Measurements from ENCODE around the gene AMPD3. TPM values are rescaled to one million over a fixed set of nuclear protein-coding genes. Genes with fewer than 3 reads are reported as not detected.

The AMPD3 gene
- 19.7 TPM for total RNA-seq
- 10 to 100 TPM in 1 of 4 donors, 1 to 10 TPM in 3; 6.4 to 11.9 (median 7.3) TPM for polyA plus RNA-seq

DNA sequence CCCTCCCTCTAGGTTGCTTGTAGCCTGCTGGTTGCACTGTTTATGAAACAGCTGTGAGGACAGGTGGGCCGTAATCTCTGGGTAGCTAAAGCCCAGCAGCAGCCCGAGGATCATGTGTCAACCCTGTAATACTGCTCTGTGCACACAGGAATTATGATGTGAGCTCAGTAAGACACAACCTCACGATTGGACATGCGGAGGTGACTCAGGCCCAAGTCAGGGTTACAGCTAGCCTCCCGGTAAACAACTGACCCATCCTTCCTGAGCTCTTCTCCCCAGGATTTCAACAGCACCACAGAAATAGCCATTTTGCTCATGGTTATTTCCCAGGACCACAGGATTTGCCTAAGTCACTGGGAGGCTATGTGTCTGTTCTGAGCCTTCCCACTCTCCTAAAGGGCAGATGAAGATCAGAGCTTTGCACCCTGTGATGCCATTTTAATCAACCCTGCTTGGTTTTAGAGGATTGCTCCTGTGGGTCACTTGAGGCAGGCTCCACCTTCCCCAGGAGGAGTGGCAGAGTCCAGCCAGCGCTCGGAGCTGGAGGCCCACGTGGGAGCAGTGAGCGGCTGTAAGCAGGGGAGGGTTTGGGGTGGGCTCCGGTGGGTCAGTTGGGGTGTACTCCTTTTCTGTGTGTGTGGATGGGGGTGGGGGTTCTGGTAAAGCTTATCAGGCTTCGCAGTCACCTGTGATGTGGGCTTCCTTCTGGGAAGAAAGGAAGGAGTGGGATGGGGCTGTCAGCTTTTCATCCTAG, at the start of gene AMPD3:
TSS of gene AMPD3 (plus strand) at position 387 of the 754 bp plus-strand sequence. CDS start 6,256 bp downstream, outside the sequence.
- peaks cover 6% of the 10 kb centered on the region for H3K27me3 Mint-ChIP-seq
- ATAC-seq (ENCODE audit: low read depth in 2 of 2): no peak
- H3K36me3 Mint-ChIP-seq: no peaks in the 10 kb centered on the region

DNA sequence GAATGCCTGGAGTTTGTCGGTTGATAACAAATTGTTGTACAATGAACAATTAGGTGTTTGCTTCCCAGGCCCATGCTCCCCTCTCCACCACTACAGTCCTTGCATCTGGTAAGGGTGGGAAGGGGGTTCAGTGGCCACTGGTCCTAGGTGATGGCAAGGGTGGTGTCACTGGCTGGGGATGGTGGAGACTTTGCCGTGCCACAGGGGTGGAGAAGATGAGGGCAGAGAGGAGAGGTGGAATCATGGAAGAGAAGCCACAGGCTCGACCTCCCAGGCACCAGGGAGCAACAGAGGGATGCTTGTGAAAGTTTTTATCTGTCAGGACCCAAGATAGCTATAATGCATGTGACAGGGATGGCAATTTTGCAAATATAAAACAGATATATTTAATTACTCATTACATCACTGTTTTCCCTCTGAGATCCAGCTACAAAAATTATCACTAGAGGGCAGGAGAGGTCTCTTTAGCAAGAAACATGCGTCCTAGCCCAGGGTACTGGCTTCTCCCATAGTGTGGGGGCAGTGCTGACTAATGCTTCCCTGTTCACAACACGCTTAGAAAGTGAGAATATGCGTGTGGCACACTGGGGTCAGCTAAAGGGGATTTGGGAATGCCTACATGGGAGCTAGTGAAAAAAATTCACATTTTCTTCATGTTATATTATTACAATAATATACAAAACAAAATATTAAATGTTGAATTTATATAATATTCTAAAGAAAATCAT, 49.0 kb upstream of the AMPD3 start:
- Histone ChIP-seq H3K4me1 (ENCODE audit: control insufficient read depth, insufficient read depth, low read length, poor library complexity, severe bottlenecking) (peaks cover 12% of the 10 kb centered on the region), H3K36me3 (ENCODE audit: control insufficient read depth, insufficient read depth, low read length) (no peaks in the 10 kb centered on the region), H3K27me3 (ENCODE audit: control insufficient read depth, insufficient read depth, low read length) (no peaks in the 10 kb centered on the region), H3K9me3 (ENCODE audit: control insufficient read depth in 2 of 2, low read length in 2 of 2) (no peaks in the 10 kb centered on the region), H3K27ac (ENCODE audit: insufficient read depth, low read length, poor library complexity, severe bottlenecking) (no peak overlapping the region), H3K4me3 (ENCODE audit: low read depth, low read length) (no peak overlapping the region)
- peaks cover 5% of the 10 kb centered on the region for H3K27me3 Mint-ChIP-seq
- H3K27ac Mint-ChIP-seq: no peak overlapping the region
- ATAC-seq (ENCODE audit: low read depth in 2 of 2): peak; percentile 70 to 72
- DNase-seq: peak; percentile 14 to 67 (median 47)
- H3K36me3 Mint-ChIP-seq: no peaks in the 10 kb centered on the region
- H3K4me1 Mint-ChIP-seq: peaks cover 0 to 17% (median 9%) of the 10 kb centered on the region in 4 donors
- no peak overlapping the region for H3K4me3 Mint-ChIP-seq
- H3K9me3 Mint-ChIP-seq: no peaks in the 10 kb centered on the region

More for the DNA sequence above, at the start of gene AMPD3:
- peaks cover 14 to 84% (median 66%) of the 10 kb centered on the region in 4 donors for H3K4me1 Mint-ChIP-seq
- DNase-seq: no peak
- H3K9me3 ChIP-seq (ENCODE audit: control insufficient read depth in 2 of 2, low read length in 2 of 2): no peaks in the 10 kb centered on the region
- peak within 1 kb of the TSS; percentile 89 to 96 (median 90) for H3K4me3 Mint-ChIP-seq
- H3K27me3 ChIP-seq (ENCODE audit: control insufficient read depth, insufficient read depth, low read length): no peaks in the 10 kb centered on the region
- H3K27ac ChIP-seq (ENCODE audit: insufficient read depth, low read length, poor library complexity, severe bottlenecking): peak within 1 kb of the TSS; percentile 74
- H3K36me3 ChIP-seq (ENCODE audit: control insufficient read depth, insufficient read depth, low read length): no peaks in the 10 kb centered on the region
- H3K9me3 Mint-ChIP-seq: no peaks in the 10 kb centered on the region
- peaks cover 70% of the 10 kb centered on the region for H3K4me1 ChIP-seq (ENCODE audit: control insufficient read depth, insufficient read depth, low read length, poor library complexity, severe bottlenecking)
- peak within 1 kb of the TSS; percentile 92 to 98 (median 98) for H3K27ac Mint-ChIP-seq
- peak within 1 kb of the TSS; percentile 77 for H3K4me3 ChIP-seq (ENCODE audit: low read depth, low read length)

DNA sequence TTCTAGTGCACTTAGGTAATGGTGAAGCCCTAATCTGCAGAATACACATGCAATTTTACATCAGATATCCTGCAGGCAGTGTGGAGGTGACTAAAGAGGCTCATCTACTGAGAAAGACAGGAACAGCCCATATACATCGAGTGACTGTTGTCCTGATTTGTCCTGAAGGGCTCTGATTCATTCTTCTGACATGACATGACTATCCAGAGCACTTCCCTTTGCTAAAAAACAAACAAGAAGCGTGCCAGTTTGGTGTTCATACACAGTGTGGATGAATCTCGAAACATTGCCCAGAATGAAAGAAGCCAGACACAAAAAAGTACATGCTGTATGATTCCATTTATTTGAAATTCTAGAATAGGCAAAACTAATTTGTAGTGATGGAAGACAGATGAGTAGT, 48.0 kb upstream of the AMPD3 start:
- peaks cover 5% of the 10 kb centered on the region for H3K27me3 Mint-ChIP-seq
- H3K4me1 ChIP-seq (ENCODE audit: control insufficient read depth, insufficient read depth, low read length, poor library complexity, severe bottlenecking): peaks cover 12% of the 10 kb centered on the region
- H3K4me3 Mint-ChIP-seq: no peak overlapping the region
- no peaks in the 10 kb centered on the region for H3K9me3 Mint-ChIP-seq
- H3K4me1 Mint-ChIP-seq: peaks cover 0 to 17% (median 9%) of the 10 kb centered on the region in 4 donors
- H3K36me3 ChIP-seq (ENCODE audit: control insufficient read depth, insufficient read depth, low read length): no peaks in the 10 kb centered on the region
- ATAC-seq (ENCODE audit: low read depth in 2 of 2): no peak
- DNase-seq: no peak
- H3K27ac ChIP-seq (ENCODE audit: insufficient read depth, low read length, poor library complexity, severe bottlenecking): no peak overlapping the region
- no peak overlapping the region for H3K27ac Mint-ChIP-seq
- H3K9me3 ChIP-seq (ENCODE audit: control insufficient read depth in 2 of 2, low read length in 2 of 2): no peaks in the 10 kb centered on the region
- no peak overlapping the region for H3K4me3 ChIP-seq (ENCODE audit: low read depth, low read length)
- H3K27me3 ChIP-seq (ENCODE audit: control insufficient read depth, insufficient read depth, low read length): no peaks in the 10 kb centered on the region
- no peaks in the 10 kb centered on the region for H3K36me3 Mint-ChIP-seq

DNA sequence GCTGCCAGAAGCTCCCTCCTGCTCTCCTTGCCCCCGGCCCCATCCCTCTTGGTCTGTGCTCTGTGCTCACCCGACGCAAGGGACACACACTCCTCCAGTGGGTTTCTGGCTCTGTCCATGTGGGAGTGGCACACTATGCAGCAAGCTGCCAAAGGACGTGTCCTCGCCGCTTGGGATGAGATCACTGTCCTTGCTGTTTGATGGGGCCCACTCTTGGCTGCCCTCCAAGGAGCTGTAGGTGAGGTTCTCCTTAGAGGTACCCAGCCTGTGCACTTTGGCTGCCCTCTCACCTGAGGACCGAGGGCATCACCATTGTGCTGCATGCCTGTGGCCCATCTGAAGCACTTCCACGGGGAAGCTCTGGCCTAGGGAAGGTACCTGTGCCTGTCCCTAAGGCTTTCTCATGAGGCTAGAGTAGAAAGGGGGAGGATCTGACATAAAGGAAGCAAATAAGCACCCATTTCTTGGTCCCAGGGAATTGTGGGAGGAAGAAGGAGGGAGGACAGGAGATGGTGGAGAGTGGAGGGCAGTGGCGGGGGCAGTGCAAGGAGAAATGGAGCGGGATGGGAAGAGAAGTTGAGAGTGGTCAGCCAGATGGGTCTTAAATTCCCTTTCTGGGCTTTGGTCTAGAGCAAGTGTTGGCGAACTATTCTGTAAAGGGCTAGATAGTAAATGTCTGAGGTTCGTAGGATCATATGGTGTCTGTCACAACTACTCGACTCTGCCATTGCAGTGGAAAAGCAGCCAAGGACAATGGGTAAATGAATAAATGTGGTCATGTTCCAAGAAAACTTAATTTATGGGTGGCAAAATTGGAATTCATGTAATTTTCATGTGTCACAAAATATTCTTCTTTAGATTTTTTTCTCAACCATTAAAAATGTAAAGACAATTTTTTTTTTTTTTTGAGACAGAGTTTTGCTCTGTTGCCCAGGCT, 47.0 kb upstream of the AMPD3 start:
- Mint-ChIP-seq H3K9me3 (no peaks in the 10 kb centered on the region), H3K27ac (peak overlapping the region in 2 of 3 donors; percentile 31 to 82), H3K36me3 (no peaks in the 10 kb centered on the region), H3K4me1 (peaks cover 0 to 17% (median 9%) of the 10 kb centered on the region in 4 donors), H3K4me3 (no peak overlapping the region), H3K27me3 (peaks cover 5% of the 10 kb centered on the region)
- H3K27ac ChIP-seq (ENCODE audit: insufficient read depth, low read length, poor library complexity, severe bottlenecking): no peak overlapping the region
- no peaks in the 10 kb centered on the region for H3K36me3 ChIP-seq (ENCODE audit: control insufficient read depth, insufficient read depth, low read length)
- no peaks in the 10 kb centered on the region for H3K9me3 ChIP-seq (ENCODE audit: control insufficient read depth in 2 of 2, low read length in 2 of 2)
- H3K27me3 ChIP-seq (ENCODE audit: control insufficient read depth, insufficient read depth, low read length): no peaks in the 10 kb centered on the region
- no peak for ATAC-seq (ENCODE audit: low read depth in 2 of 2)
- peaks cover 12% of the 10 kb centered on the region for H3K4me1 ChIP-seq (ENCODE audit: control insufficient read depth, insufficient read depth, low read length, poor library complexity, severe bottlenecking)
- no peak for DNase-seq
- H3K4me3 ChIP-seq (ENCODE audit: low read depth, low read length): no peak overlapping the region

DNA sequence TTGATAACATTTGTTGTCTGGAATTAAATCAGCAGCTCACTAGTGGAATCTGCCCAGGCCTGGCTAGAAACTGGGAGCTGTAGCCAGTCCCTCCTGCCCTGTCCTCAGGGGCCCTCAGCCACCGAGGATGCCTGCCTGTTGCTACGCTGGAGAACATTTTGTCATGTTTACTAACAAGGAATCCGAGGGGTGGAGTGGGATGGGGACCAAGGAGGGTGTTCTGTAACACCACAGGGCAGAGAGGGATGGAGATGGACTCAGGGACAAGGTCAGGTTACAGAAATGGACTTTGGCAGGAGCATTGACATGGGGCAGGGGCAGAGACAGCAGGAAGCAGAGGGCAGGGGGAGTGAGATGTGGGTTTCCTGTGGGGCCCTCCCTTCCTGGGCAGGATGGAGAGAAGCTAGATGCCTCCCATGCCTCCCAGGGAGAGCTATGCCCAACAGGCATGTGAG, 45.8 kb upstream of the AMPD3 start:
- H3K27me3 ChIP-seq (ENCODE audit: control insufficient read depth, insufficient read depth, low read length): no peaks in the 10 kb centered on the region
- no peaks in the 10 kb centered on the region for H3K36me3 Mint-ChIP-seq
- H3K9me3 Mint-ChIP-seq: no peaks in the 10 kb centered on the region
- no peak overlapping the region for H3K27ac ChIP-seq (ENCODE audit: insufficient read depth, low read length, poor library complexity, severe bottlenecking)
- peaks cover 12% of the 10 kb centered on the region for H3K4me1 ChIP-seq (ENCODE audit: control insufficient read depth, insufficient read depth, low read length, poor library complexity, severe bottlenecking)
- peaks cover 5% of the 10 kb centered on the region for H3K27me3 Mint-ChIP-seq
- no peak overlapping the region for H3K4me3 ChIP-seq (ENCODE audit: low read depth, low read length)
- DNase-seq (peak in 1 of 3 donors; percentile 50), ATAC-seq (ENCODE audit: low read depth in 2 of 2) (no peak)
- H3K27ac Mint-ChIP-seq: peak overlapping the region in 2 of 3 donors; percentile 67 to 82
- peaks cover 0 to 23% (median 13%) of the 10 kb centered on the region in 4 donors for H3K4me1 Mint-ChIP-seq
- H3K36me3 ChIP-seq (ENCODE audit: control insufficient read depth, insufficient read depth, low read length): no peaks in the 10 kb centered on the region
- H3K4me3 Mint-ChIP-seq: peak overlapping the region in 1 of 4 donors; percentile 29
- no peaks in the 10 kb centered on the region for H3K9me3 ChIP-seq (ENCODE audit: control insufficient read depth in 2 of 2, low read length in 2 of 2)

DNA sequence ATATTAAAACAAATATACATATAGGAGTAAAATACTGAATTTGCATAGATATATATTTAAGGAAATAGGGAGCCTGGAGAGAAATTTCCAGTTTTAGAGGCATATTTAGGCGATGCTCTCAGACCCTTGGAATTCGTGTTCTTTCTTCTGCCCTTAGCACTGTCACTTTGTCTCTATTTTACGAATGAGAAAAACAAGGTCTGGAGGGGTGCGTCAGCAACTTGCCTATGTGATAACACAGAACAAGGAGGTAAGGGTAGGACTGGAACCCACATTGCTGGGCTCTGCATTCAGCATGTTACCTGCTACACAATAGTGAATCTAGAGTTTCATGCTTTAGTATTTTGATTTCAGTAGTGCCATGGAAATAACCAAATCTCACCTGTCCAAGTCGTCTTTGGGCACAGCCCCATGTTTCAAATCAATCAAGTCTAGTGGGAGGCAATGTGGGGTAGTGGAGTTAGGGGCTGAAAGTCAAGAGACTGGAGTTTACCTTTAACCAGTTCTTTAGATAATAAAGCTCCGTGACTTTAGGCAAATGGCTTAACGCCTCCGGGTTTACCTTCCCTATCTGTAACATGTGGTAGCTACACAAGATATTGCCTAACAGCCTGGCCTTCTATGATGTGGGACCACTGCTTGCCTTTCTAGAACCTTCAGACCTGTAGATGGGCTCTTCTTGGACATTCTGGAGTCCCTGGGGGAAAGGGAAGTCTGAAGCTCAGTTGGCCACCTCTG, 44.8 kb upstream of the AMPD3 start:
- H3K27me3 ChIP-seq (ENCODE audit: control insufficient read depth, insufficient read depth, low read length): no peaks in the 10 kb centered on the region
- ATAC-seq (ENCODE audit: low read depth in 2 of 2) (no peak), DNase-seq (no peak)
- H3K27ac Mint-ChIP-seq: no peak overlapping the region
- H3K27me3 Mint-ChIP-seq: peaks cover 5% of the 10 kb centered on the region
- peaks cover 12% of the 10 kb centered on the region for H3K4me1 ChIP-seq (ENCODE audit: control insufficient read depth, insufficient read depth, low read length, poor library complexity, severe bottlenecking)
- H3K27ac ChIP-seq (ENCODE audit: insufficient read depth, low read length, poor library complexity, severe bottlenecking): no peak overlapping the region
- peaks cover 0 to 30% (median 15%) of the 10 kb centered on the region in 4 donors for H3K4me1 Mint-ChIP-seq
- no peak overlapping the region for H3K4me3 Mint-ChIP-seq
- no peaks in the 10 kb centered on the region for H3K36me3 Mint-ChIP-seq
- H3K9me3 ChIP-seq (ENCODE audit: control insufficient read depth in 2 of 2, low read length in 2 of 2): no peaks in the 10 kb centered on the region
- no peaks in the 10 kb centered on the region for H3K9me3 Mint-ChIP-seq
- H3K4me3 ChIP-seq (ENCODE audit: low read depth, low read length): no peak overlapping the region
- no peaks in the 10 kb centered on the region for H3K36me3 ChIP-seq (ENCODE audit: control insufficient read depth, insufficient read depth, low read length)

DNA sequence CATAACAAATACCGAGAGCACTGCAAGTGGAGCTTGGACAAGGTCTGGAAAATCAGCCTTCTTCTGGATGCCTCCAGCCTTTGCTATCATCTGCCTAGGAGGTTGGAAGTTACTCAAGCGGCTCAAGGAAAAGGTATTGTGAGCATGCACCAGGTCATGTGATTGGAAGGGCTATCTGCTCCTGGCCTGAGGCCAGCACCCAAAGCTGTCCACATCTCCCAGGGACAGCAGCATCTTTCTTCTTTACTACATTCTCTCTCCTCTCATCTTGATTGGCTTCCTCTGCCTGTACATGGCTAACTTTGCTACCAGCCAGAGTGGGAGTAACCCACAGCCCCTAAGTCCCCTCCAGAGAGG, 44.2 kb upstream of the AMPD3 start:
- DNase-seq (no peak), ATAC-seq (ENCODE audit: low read depth in 2 of 2) (no peak)
- Histone ChIP-seq H3K4me3 (ENCODE audit: low read depth, low read length) (no peak overlapping the region), H3K9me3 (ENCODE audit: control insufficient read depth in 2 of 2, low read length in 2 of 2) (no peaks in the 10 kb centered on the region), H3K36me3 (ENCODE audit: control insufficient read depth, insufficient read depth, low read length) (no peaks in the 10 kb centered on the region), H3K27ac (ENCODE audit: insufficient read depth, low read length, poor library complexity, severe bottlenecking) (no peak overlapping the region), H3K4me1 (ENCODE audit: control insufficient read depth, insufficient read depth, low read length, poor library complexity, severe bottlenecking) (peaks cover 12% of the 10 kb centered on the region), H3K27me3 (ENCODE audit: control insufficient read depth, insufficient read depth, low read length) (no peaks in the 10 kb centered on the region)
- no peak overlapping the region for H3K27ac Mint-ChIP-seq
- no peaks in the 10 kb centered on the region for H3K36me3 Mint-ChIP-seq
- H3K9me3 Mint-ChIP-seq: no peaks in the 10 kb centered on the region
- H3K27me3 Mint-ChIP-seq: peaks cover 5% of the 10 kb centered on the region
- H3K4me3 Mint-ChIP-seq: no peak overlapping the region
- H3K4me1 Mint-ChIP-seq: peaks cover 0 to 30% (median 15%) of the 10 kb centered on the region in 4 donors

Measured in CD4-positive, CD25-positive, alpha-beta regulatory T cell (primary cell).